Panc1 (cell line): ENCODE data around the gene MPP3.

Source experiments
- CTCF ChIP-seq: fragments of 450-650 bp; IDR thresholded peaks from 2 replicates; pipeline ENCODE4 v1.5.1; 2017; ENCODE audit warnings: mild to moderate bottlenecking
- POLR2AphosphoS5 ChIP-seq: IDR thresholded peaks from 2 replicates; pipeline ENCODE4 v1.6.1; 2012; ENCODE audit warnings: mild to moderate bottlenecking, low read depth, low read length, moderate library complexity
- REST ChIP-seq, 2 experiments: IDR thresholded peaks; 2 replicates each; pipeline ENCODE4 v1.6.1; 2011 to 2012; ENCODE audit warnings: low read depth in 2 of 2, control low read depth in 1 of 2, low read length in 1 of 2, mild to moderate bottlenecking in 1 of 2, moderate library complexity in 1 of 2; ENCODE audit not compliant: insufficient read depth in 1 of 2

GRCh38 chr17:43810823-43811222 lies 22.1 kb downstream of the MPP3 start:
- TF ChIP-seq REST (IDR thresholded peaks at IDR 0.05; ENCODE audit: insufficient read depth in 1 of 2, low read depth in 2 of 2, low read length in 1 of 2) = no peak
- no peak for TF ChIP-seq POLR2AphosphoS5
- TF ChIP-seq CTCF = no peak
